Mucosa of descending colon (tissue), 3 donors: ENCODE measurements around the gene SPPL3. TPM values are rescaled to one million over a fixed set of nuclear protein-coding genes. Genes with fewer than 3 reads are reported as not detected.

Experiments used
- ATAC-seq: fragments of 200-7000 bp; cut with Tn5 transposase; one replicate; pipeline ENCODE4 v1.9.1; 2020; ENCODE audit warnings: mild to moderate bottlenecking, moderate library complexity
- DNase-seq, 3 donors: peaks; one replicate each; pipeline ENCODE4 v3.0.0-alpha.2; 2020
- H3K36me3 ChIP-seq: fragments of 200-600 bp; one replicate; pipeline ENCODE4 v1.8.0; 2021; ENCODE audit warnings: low read depth, mild to moderate bottlenecking
- H3K4me1 ChIP-seq: fragments of 200-600 bp; one replicate; pipeline ENCODE4 v1.8.0; 2021; ENCODE audit warnings: low read depth, mild to moderate bottlenecking
- H3K4me3 ChIP-seq: fragments of 200-600 bp; one replicate; pipeline ENCODE4 v1.8.0; 2021; ENCODE audit warnings: mild to moderate bottlenecking
- H3K9me3 ChIP-seq: fragments of 200-600 bp; one replicate; pipeline ENCODE4 v1.8.0; 2021; ENCODE audit warnings: mild to moderate bottlenecking
- CTCF ChIP-seq: fragments of 200-600 bp; IDR thresholded peaks from one replicate; pipeline ENCODE4 v1.8.0; 2022; ENCODE audit warnings: antibody characterized with exemption, mild to moderate bottlenecking
- intact Hi-C, 2 donors: fragments of 100-400 bp; cut with DNase I in 1 of 2; cut with micrococcal nuclease in 1 of 2; formaldehyde crosslinking; loops; one replicate each; pipeline versions ENCODE4 v1.11.0 to v1.11.1; 2022; cut with DNase I, micrococcal nuclease
- total RNA-seq, 3 donors: library from RNA; stranded (reverse); fragmentation: NEBNext Ultra II Directional in 2 of 3; extraction: Animal tissue kit (Norgen Biotek cat#: 25700) in 2 of 3; gene quantifications; one replicate each; pipeline versions ENCODE4 v1.2.1 to v1.2.4, GENCODE V29; 2021 to 2023
- donor health status: DM: no; HTN: no; CAD: no; lungs with moderate emphysema.
- donor health status: DM: no; HTN: no; CAD: no.
- donor health status: DM: no; HTN: yes; CAD: no.

SPPL3 gene
- total RNA-seq, 3 donors from 2014 or later: 51.8 to 72.1 (median 65.6) TPM

- peak; percentile 83 for ATAC-seq
- peaks cover 5% of the 10 kb centered on the region for H3K4me1 ChIP-seq
Observed at GRCh38 chr12:120928864-120929652, 24.9 kb upstream of the SPPL3 start.

GRCh38 chr12:120925740-120926563 is 21.8 kb upstream of the SPPL3 start:
- intact Hi-C loops: no loop called here
- no peak for ATAC-seq
- no peak for TF ChIP-seq CTCF
- no peak overlapping the region for H3K4me3 ChIP-seq
- no peaks in the 10 kb centered on the region for H3K9me3 ChIP-seq
- no peak for DNase-seq
- H3K4me1 ChIP-seq: peaks cover 5% of the 10 kb centered on the region
- no peaks in the 10 kb centered on the region for H3K36me3 ChIP-seq

More at GRCh38 chr12:120928864-120929652, 24.9 kb upstream of the SPPL3 start:
- peak; percentile 55 to 76 (median 59) for DNase-seq
- H3K4me3 ChIP-seq: no peak overlapping the region
- H3K36me3 ChIP-seq: no peaks in the 10 kb centered on the region
- no peaks in the 10 kb centered on the region for H3K9me3 ChIP-seq
- no peak for TF ChIP-seq CTCF
- intact Hi-C loops: no loop called here

- no peaks in the 10 kb centered on the region for H3K4me1 ChIP-seq
- H3K36me3 ChIP-seq: no peaks in the 10 kb centered on the region
- H3K4me3 ChIP-seq: no peak overlapping the region
- no peak for TF ChIP-seq CTCF
- intact Hi-C loops: no loop called here
- H3K9me3 ChIP-seq: peaks cover 18% of the 10 kb centered on the region
- DNase-seq (no peak), ATAC-seq (no peak)
Observed at GRCh38 chr12:120922279-120922678, 18.1 kb upstream of the SPPL3 start.

- DNase-seq: no peak
- TF ChIP-seq CTCF: no peak
- Histone ChIP-seq H3K4me1 (no peaks in the 10 kb centered on the region), H3K4me3 (no peak overlapping the region), H3K36me3 (no peaks in the 10 kb centered on the region), H3K9me3 (peaks cover 18% of the 10 kb centered on the region)
- intact Hi-C loops: no loop called here
- ATAC-seq: no peak
Observed at GRCh38 chr12:120921637-120922036, 17.5 kb upstream of the SPPL3 start.

GRCh38 chr12:120920178-120920577 is 16.0 kb upstream of the SPPL3 start:
- intact Hi-C loops: no loop called here
- no peak for ATAC-seq
- H3K4me1 ChIP-seq: no peaks in the 10 kb centered on the region
- H3K4me3 ChIP-seq: no peak overlapping the region
- TF ChIP-seq CTCF: no peak
- no peaks in the 10 kb centered on the region for H3K36me3 ChIP-seq
- H3K9me3 ChIP-seq: peaks cover 18% of the 10 kb centered on the region
- DNase-seq: no peak
